Natural killer cell treated with Interleukin-12 subunit alpha and Interleukin-12 subunit beta and Interleukin-15 and Interleukin-18, amount 100 ng/mL, for 72 hours (primary cell): ENCODE results near the gene ENKUR. TPM values are rescaled to one million over a fixed set of nuclear protein-coding genes. Genes with fewer than 3 reads are reported as not detected.
"Not testable (repeated sequence)": the region's sequence is repeated elsewhere in the genome, so short reads cannot be mapped to it uniquely, and the experiment has no call there.

Experiments used
- ATAC-seq, 2 donors: fragments of 150-1000 bp; cut with Tn5 transposase in 1 of 2; sonication (Bioruptor Pico), chemical (Tn5 transposase) in 1 of 2; 2 replicates each; pipeline ENCODE4 v1.10.0; 2021
- DNase-seq: peaks from one replicate; pipeline ENCODE4 v3.0.0; 2022; ENCODE audit warnings: low spot score
- H3K27ac Mint-ChIP-seq, 2 donors: 1 replicate in 1 of 2; 2 replicates in 1 of 2; pipeline ENCODE4 v1.8.0; 2022; ENCODE audit warnings: mixed read lengths in 2 of 2, mild to moderate bottlenecking in 1 of 2, moderate library complexity in 1 of 2
- H3K27me3 Mint-ChIP-seq, 2 donors: 1 replicate in 1 of 2; 2 replicates in 1 of 2; pipeline ENCODE4 v1.8.0; 2022; ENCODE audit warnings: mixed read lengths in 2 of 2
- H3K36me3 Mint-ChIP-seq: one replicate; pipeline ENCODE4 v1.8.0; 2022; ENCODE audit warnings: mixed read lengths
- H3K4me1 Mint-ChIP-seq, 2 donors: 1 replicate in 1 of 2; 2 replicates in 1 of 2; pipeline ENCODE4 v1.8.0; 2022; ENCODE audit warnings: low read depth in 2 of 2, mixed read lengths in 2 of 2, mild to moderate bottlenecking in 1 of 2
- H3K4me3 Mint-ChIP-seq: one replicate; pipeline ENCODE4 v1.8.0; 2022; ENCODE audit warnings: mixed read lengths
- H3K9me3 Mint-ChIP-seq: 2 replicates; pipeline ENCODE4 v1.8.0; 2022; ENCODE audit warnings: mixed read lengths
- total RNA-seq, 2 donors: library from RNA; stranded (reverse); gene quantifications; one replicate each; pipeline ENCODE4 v1.2.3, GENCODE V29; 2022

ENKUR gene
- total RNA-seq, 2 donors from 2014 or later = not detected

DNA sequence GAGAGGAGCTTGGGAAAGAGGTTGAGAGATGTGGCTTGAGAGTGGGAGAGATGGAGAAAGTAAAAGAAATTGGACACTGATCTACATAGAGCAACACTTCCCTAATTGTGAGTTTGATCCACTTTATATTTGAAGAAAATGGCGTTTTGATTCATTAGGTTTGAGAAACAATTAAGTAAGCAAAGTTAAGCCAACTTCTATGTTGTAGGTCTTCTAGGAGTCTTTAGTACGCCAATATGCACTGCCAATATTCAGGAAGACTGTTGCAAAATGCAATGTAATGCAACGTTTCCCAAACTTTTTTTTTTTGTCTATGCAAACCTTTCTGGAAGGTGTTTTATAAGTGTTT, 56.6 kb downstream of the ENKUR start:
- H3K4me3 Mint-ChIP-seq = no peak overlapping the region
- H3K9me3 Mint-ChIP-seq = no peaks in the 10 kb centered on the region
- ATAC-seq (no peak), DNase-seq (no peak)
- no peaks in the 10 kb centered on the region for H3K4me1 Mint-ChIP-seq
- H3K27me3 Mint-ChIP-seq = no peaks in the 10 kb centered on the region
- H3K36me3 Mint-ChIP-seq = no peaks in the 10 kb centered on the region
- no peak overlapping the region for H3K27ac Mint-ChIP-seq

DNA sequence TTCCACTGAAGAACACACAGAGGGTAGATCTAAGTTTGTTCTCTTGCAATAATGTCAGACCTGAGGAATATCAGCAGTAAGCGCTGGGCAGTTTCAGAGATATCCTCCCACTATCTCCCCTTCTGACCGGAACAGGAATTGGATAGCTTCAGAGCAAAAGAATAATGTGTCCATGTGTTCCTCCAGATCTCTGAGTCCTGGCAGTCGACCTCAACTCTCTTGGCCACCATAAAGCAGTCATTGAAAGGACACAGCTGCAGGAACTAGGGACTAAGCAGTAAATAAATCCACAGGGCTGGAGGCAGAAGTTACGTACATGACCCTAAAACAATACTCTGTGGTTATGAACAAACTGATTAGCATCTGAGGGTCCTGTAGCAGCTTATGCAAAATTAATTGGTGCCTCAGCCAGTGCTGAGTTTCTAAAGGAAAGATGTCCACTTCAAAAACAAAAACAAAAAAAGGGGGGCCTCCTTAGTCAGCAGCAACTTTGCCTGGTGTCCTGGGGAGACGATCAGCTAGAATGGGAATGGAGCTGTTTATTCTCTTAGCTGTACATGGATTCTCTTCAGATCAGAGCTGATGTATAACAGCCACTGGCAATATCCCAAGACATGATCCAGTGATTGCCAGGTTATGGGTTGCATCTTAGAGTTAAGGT, 57.1 kb downstream of the ENKUR start:
- H3K36me3 Mint-ChIP-seq = no peaks in the 10 kb centered on the region
- H3K27ac Mint-ChIP-seq = no peak overlapping the region
- no peaks in the 10 kb centered on the region for H3K4me1 Mint-ChIP-seq
- ATAC-seq (no peak), DNase-seq (no peak)
- no peaks in the 10 kb centered on the region for H3K27me3 Mint-ChIP-seq
- H3K9me3 Mint-ChIP-seq = no peaks in the 10 kb centered on the region
- no peak overlapping the region for H3K4me3 Mint-ChIP-seq

DNA sequence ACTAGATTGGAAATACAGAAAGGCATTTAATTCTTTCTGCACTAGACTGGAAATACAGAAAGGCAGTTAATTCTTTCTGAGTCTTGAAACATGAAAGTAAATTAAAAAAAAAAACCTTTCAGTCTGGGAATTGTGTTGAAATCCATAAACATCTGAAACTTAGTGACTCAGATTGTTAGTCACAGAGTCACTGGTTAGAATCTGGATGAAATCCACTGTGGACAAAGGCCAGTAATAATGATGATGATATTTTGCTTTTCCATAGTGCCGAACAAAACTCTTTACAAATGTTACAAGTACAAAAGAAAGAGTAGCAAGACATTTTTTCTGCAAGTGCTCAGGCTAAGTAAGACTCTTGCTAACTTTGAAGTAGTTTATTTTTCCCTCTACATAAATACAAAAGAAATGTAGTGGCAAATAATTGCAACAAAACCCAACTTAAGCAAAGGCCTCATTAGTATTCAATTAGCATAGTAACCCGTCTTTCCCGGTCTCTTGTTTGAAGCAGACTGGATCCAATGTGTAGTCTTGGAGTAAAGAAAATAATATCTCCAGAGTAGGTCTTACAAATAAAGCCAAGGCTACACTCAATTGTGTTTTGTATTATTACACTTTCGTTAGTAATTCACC, 57.8 kb downstream of the ENKUR start:
- Mint-ChIP-seq H3K27me3 (no peaks in the 10 kb centered on the region), H3K36me3 (no peaks in the 10 kb centered on the region), H3K9me3 (no peaks in the 10 kb centered on the region), H3K27ac (no peak overlapping the region), H3K4me1 (peaks cover 4 to 6% of the 10 kb centered on the region in 2 donors), H3K4me3 (no peak overlapping the region)
- DNase-seq (no peak), ATAC-seq (no peak)

DNA sequence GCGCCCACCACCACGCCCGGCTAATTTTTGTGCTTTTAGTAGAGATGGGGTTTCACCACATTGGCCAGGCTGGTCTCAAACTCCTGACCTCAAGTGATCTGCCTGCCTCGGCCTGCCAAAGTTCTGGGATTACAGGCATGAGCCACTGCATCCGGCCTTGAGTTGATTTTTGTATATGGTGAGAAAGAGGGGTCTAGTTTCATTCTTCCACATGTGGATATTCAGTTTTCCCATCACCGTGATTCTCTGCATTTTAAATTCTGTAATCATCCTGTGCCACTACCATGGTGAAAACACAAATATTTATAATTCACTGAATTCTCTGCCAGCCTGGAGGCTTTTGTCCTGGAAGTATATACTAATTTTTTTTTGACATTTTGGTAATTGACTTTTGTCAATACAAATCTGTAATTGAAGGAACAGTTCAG, 58.3 kb downstream of the ENKUR start:
- DNase-seq, H3K9me3 Mint-ChIP-seq, H3K4me1 Mint-ChIP-seq, H3K36me3 Mint-ChIP-seq, H3K27ac Mint-ChIP-seq, ATAC-seq, H3K27me3 Mint-ChIP-seq, H3K4me3 Mint-ChIP-seq: not testable (repeated sequence)

DNA sequence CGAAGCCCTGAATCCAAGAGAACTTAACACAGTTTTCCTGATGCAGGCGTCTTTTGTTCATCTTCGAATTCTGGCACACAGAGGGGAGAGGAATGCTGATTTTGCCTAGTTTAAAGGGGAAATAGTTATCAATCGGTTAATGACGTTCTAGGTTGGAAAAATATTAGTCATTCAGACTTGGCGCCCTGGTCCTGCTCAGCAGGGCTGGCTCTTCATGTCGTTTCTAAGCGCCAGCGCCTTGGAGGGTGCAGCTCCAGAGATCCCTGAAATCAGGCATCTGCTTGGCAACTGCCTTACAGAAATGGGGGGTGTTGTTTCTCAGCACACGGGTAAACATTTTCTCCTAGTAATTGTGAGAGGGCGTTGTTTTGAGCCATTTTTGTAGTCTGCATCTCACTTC, 62.3 kb downstream of the ENKUR start:
- no peak for ATAC-seq
- DNase-seq = no peak
- H3K36me3 Mint-ChIP-seq = no peaks in the 10 kb centered on the region
- peaks cover 14 to 15% of the 10 kb centered on the region in 2 donors for H3K4me1 Mint-ChIP-seq
- H3K4me3 Mint-ChIP-seq = peak overlapping the region; percentile 80
- H3K27ac Mint-ChIP-seq = peak overlapping the region; percentile 60 to 69
- H3K27me3 Mint-ChIP-seq = no peaks in the 10 kb centered on the region
- H3K9me3 Mint-ChIP-seq = no peaks in the 10 kb centered on the region

DNA sequence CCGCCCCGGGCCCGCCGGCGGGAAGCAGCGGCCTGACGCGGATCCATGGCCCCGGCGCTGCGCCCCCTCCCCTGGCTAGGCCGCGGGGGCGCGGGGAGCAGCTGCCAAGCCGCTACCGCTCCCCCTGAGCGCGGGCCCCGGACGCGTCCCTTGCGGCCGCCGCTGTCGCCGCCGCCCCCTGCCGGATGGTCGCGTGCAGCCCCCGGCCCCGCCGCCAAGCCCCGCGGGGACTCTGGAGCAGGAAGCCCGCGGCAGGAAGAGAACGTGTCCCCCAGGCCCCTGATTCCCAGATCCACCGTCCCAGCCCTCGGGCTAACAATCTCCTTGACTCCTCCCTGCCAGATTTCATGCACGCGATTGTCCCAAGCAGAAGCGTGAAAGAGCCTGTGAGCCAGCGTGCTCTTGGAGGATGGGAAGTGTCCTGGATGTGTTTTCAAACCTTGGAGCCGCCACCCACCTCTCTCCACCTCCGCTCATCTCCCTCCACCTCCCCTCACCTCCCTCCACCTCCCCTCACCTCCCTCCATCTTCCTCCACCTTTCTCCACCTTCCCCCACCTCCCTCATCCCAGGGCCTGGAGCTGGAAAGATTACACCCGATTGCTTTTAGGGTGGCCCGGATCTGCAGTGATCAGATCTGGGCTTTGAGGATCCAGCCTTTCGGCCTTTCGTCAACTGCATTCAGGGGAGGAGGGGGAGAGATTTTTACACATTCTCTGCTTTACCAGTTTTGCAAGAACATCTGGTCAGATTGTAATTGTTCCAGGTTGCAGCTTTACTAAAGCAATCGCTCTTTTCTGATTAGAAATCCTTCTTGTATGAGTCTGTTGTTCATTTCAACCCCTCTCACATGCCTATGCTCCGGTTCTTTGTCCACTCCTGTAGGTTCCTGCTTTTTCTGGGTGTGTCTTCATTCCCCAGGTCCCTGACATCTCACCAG, 63.0 kb downstream of the ENKUR start:
- H3K36me3 Mint-ChIP-seq = no peaks in the 10 kb centered on the region
- H3K27ac Mint-ChIP-seq = peak overlapping the region; percentile 60 to 69
- peaks cover 14 to 15% of the 10 kb centered on the region in 2 donors for H3K4me1 Mint-ChIP-seq
- DNase-seq (peak; percentile 66), ATAC-seq (peak; percentile 77 to 84)
- peak overlapping the region; percentile 80 for H3K4me3 Mint-ChIP-seq
- H3K27me3 Mint-ChIP-seq = no peaks in the 10 kb centered on the region
- no peaks in the 10 kb centered on the region for H3K9me3 Mint-ChIP-seq

DNA sequence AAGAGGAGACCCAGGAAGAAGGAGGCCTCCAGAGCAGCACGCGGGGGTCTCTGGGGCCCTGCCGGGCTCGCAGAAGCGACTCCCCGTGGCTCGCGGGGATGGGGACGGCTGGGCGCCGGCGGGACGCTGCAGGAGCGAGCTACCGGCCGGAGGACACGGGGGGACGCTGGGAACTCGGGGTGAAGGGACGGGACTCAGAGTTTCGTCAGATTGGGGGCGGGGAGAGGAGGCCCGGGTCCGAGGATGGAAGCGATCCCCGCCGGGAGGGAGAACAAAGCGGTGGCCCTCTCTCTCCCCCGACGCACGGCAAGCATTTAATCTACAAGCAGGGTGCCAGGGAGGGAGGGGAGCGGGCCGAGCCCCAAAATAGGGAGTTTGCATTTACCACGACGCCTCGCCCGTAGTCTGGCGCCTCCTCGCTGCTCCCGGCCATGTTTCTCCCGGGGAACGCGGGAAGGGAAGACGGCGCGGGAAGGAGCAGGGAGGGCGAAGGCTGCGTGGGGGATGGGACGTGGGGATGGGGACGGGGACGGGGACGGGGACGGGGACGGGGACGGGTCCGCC, 63.7 kb downstream of the ENKUR start, which contains the start of gene PRTFDC1:
PRTFDC1 (minus strand) TSS at position 464 of the 564 bp plus-strand sequence; CDS start at position 433, 31 bp downstream.
- Mint-ChIP-seq H3K4me1 (peaks cover 14 to 15% of the 10 kb centered on the region in 2 donors), H3K4me3 (peak within 1 kb of the TSS; percentile 80), H3K27ac (peak within 1 kb of the TSS; percentile 60 to 69), H3K27me3 (no peaks in the 10 kb centered on the region), H3K9me3 (no peaks in the 10 kb centered on the region), H3K36me3 (no peaks in the 10 kb centered on the region)
- peak; percentile 28 to 52 for ATAC-seq
- no peak for DNase-seq

DNA sequence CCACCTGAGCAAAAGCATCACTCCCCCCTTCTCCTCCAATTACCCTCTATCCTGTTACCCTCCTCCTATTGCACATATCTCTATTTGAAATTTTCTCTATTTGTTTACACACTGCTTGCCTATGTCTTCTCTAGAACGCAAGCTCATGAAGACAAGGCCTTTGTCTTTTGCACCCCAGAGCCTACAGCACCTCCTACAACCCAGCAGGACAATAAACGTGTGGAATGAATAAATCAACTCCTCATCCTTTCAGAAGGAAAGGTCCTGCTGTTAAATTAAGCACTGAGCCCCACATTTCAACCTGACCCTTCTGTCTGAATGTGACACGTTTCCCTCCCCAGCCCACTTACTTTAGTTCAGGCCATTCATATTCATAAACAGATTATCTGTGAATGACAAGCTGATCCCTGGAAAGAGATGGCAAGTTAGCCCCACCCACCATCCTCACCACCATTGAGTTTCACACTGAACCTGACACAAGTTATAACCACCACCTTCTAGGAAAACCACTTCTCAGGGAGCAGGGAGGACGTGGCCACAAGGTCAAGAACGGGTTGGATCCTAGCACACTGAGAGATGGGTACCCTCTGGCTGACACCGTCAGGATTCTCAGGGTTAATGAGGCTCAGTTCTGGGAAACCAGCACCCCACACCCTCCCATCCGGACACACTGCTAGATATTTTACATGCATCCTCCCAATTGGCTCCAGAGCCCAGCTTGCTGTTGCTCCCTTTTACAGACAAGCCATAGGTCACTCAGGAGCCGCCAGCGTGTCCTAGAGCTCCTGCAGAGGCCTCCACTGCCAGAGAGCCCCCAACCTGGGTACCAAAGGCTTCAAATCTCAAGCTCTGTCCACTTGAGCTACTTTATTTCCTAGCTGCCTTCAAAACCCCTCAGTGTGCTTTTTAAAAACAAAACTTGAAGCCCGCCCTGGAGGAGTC, 64.5 kb downstream of the ENKUR start:
- no peaks in the 10 kb centered on the region for H3K9me3 Mint-ChIP-seq

DNA sequence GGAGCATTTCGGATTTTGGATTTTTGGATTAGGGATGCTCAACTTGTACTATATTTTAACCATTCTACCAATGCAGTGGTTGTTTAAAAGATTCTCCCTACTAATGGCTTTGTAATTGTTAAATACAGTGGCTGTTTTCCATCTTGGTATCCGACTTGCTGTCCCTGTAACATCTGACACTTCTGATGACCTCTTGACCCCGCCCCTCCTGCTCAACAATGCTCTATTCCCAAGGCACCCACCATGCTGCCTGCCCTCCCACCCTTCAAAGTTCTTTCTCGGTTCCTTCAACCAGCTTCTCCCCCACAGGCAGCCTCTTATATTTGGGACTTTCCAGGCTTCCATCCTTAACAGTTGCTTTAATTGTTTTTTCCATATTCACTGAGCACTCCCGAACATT, 65.5 kb downstream of the ENKUR start:
- peaks cover 14 to 15% of the 10 kb centered on the region in 2 donors for H3K4me1 Mint-ChIP-seq
- H3K27ac Mint-ChIP-seq = no peak overlapping the region
- no peak overlapping the region for H3K4me3 Mint-ChIP-seq
- H3K36me3 Mint-ChIP-seq = no peaks in the 10 kb centered on the region
- H3K9me3 Mint-ChIP-seq = no peaks in the 10 kb centered on the region
- ATAC-seq (no peak), DNase-seq (no peak)
- no peaks in the 10 kb centered on the region for H3K27me3 Mint-ChIP-seq

More for the DNA sequence above, 64.5 kb downstream of the ENKUR start:
- Mint-ChIP-seq H3K27ac (peak overlapping the region; percentile 6 to 42), H3K4me1 (peaks cover 14 to 15% of the 10 kb centered on the region in 2 donors), H3K36me3 (no peaks in the 10 kb centered on the region), H3K4me3 (peak overlapping the region; percentile 80), H3K27me3 (no peaks in the 10 kb centered on the region)
- ATAC-seq (peak in 1 of 2 donors; percentile 55), DNase-seq (no peak)

DNA sequence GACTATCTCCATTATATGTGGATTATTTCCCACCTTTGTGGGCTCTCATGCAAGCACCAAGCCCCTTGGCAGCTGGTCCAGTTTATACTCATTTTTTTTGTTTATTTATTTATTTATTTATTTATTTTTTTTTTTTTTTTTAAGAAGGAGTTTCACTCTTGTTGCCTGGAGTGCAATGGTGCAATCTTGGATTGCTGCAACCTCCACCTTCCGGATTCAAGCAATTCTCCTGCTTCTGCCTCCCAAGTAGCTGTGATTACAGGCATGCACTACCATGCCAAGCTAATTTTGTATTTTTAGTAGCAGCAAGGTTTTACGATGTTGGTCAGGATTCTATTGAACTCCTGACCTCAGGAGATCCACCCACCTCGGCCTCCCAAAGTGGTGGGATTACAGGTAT, 66.3 kb downstream of the ENKUR start:
- no peak for ATAC-seq
- no peaks in the 10 kb centered on the region for H3K9me3 Mint-ChIP-seq
- H3K4me1 Mint-ChIP-seq = peaks cover 14 to 21% of the 10 kb centered on the region in 2 donors
- no peaks in the 10 kb centered on the region for H3K27me3 Mint-ChIP-seq
- no peak overlapping the region for H3K27ac Mint-ChIP-seq
- H3K4me3 Mint-ChIP-seq = no peak overlapping the region
- no peaks in the 10 kb centered on the region for H3K36me3 Mint-ChIP-seq
- DNase-seq = no peak

DNA sequence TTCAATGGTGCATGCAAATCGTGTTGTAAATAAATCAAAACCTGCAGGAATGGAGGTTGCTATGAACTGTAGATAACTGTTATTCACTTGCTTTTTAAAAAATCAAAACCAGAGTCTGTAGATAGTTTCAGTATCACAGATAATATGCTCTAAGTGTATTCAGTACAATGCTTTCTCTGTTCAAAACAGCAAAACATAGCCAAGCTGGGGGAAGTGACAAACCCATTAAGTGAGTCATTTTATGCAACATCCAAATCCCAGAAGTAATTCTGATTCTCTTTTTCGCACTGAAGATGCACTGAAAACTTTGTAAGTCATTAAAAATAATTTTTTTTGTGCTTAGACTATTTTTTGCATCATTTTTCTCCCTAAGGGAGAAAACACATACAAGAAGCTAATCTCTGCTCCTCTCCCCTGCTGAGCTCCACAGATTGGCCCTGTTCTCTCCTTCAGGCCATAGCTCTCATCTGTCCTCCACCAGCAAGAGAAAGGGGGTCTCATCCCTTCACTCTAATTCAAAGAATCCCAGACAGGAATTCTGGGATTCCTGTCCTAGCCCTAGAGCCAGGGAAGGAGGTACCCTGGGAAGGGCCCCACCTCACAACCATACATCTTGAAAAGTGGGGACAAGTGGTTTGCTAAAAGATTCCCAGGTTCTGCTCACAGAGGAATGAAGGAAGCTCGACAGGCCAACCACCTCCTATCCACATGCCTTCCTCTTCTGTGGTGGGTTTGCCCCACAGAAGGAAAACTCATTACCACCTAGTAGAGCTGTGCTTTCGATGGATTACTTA, 68.5 kb downstream of the ENKUR start:
- no peak overlapping the region for H3K4me3 Mint-ChIP-seq
- H3K27me3 Mint-ChIP-seq = no peaks in the 10 kb centered on the region
- ATAC-seq (peak in 1 of 2 donors; percentile 52), DNase-seq (no peak)
- H3K36me3 Mint-ChIP-seq = no peaks in the 10 kb centered on the region
- peaks cover 13 to 14% of the 10 kb centered on the region in 2 donors for H3K4me1 Mint-ChIP-seq
- H3K27ac Mint-ChIP-seq = no peak overlapping the region
- no peaks in the 10 kb centered on the region for H3K9me3 Mint-ChIP-seq

DNA sequence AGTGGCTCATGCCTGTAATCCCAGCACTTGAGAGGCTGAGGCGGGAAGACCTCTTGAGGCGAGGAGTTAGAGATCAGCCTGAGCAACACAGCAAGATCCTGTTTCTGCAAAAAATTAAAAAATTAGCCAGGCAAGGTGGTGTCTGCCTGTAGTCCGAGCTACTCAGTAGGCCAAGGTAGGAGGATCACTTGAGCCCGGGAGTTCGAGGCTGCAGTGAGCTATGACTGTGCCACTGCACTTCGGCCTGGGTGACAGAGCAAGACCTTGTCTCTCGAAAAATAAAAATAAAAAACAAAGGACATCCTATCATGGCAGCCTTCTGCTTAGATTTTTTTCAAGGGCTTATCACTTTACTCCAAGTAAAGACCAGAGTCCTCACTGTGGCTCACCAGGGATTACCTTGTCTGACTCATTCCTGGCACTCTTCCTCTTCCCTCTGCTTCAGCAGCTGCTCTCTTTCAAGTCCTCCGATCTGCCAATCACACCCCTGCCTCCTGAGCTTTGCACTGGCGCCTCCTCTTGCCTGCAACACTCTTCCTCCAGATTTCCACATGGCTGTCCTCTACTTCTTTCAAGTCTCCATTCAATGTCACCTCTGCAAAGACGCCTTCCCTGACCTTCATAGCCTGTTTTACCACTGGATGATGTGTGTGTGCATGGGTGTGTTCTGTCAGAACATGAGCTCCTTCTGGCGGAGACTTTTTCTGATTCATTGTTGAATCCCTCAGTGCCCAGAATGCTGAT, 71.3 kb downstream of the ENKUR start:
- H3K36me3 Mint-ChIP-seq = no peaks in the 10 kb centered on the region
- H3K27me3 Mint-ChIP-seq = no peaks in the 10 kb centered on the region
- ATAC-seq (peak in 1 of 2 donors; percentile 15), DNase-seq (no peak)
- H3K4me1 Mint-ChIP-seq = peaks cover 5 to 7% of the 10 kb centered on the region in 2 donors
- H3K27ac Mint-ChIP-seq = no peak overlapping the region
- H3K9me3 Mint-ChIP-seq = no peaks in the 10 kb centered on the region
- H3K4me3 Mint-ChIP-seq = no peak overlapping the region
